Esophagus muscularis mucosa (tissue), 4 donors: ENCODE data around the gene UTS2B. TPM values are rescaled to one million over a fixed set of nuclear protein-coding genes. Genes with fewer than 3 reads are reported as not detected.

Experiments
- DNase-seq: peaks from one replicate; pipeline ENCODE4 v3.0.0-alpha.2; 2017; ENCODE audit errors: extremely low spot score
- H3K27ac ChIP-seq, 4 donors: fragments of 200-600 bp; sonication (generic); replicated peaks in 1 of 4; 1 replicate in 3 of 4; 2 replicates in 1 of 4; pipeline ENCODE4 v1.5.1; 2016 to 2019; ENCODE audit warnings: mild to moderate bottlenecking in 1 of 4
- H3K27me3 ChIP-seq, 4 donors: fragments of 200-600 bp; sonication (generic); one replicate each; pipeline versions ENCODE4 v1.5.1 to v1.6.0; 2016 to 2019
- H3K36me3 ChIP-seq, 4 donors: fragments of 200-600 bp; sonication (generic); one replicate each; pipeline ENCODE4 v1.5.1; 2016 to 2019
- H3K4me1 ChIP-seq, 4 donors: fragments of 200-600 bp; sonication (generic); one replicate each; pipeline ENCODE4 v1.5.1; 2016 to 2019
- H3K4me3 ChIP-seq, 4 donors: fragments of 200-600 bp; sonication (generic); 1 replicate in 2 of 4; 2 replicates in 2 of 4; pipeline ENCODE4 v1.5.1; 2016 to 2019; ENCODE audit warnings: mild to moderate bottlenecking in 4 of 4, moderate library complexity in 1 of 4
- H3K9me3 ChIP-seq, 4 donors: fragments of 200-600 bp; sonication (generic); 1 replicate in 3 of 4; 2 replicates in 1 of 4; pipeline ENCODE4 v1.5.1; 2016 to 2019
- EP300 ChIP-seq: sonication (generic); formaldehyde crosslinking; IDR thresholded peaks from one replicate; pipeline ENCODE4 v1.6.1; 2017; ENCODE audit warnings: antibody characterized with exemption
- POLR2A ChIP-seq: fragments of 450-650 bp; IDR thresholded peaks from one replicate; pipeline ENCODE4 v1.6.1; 2017; ENCODE audit warnings: antibody characterized with exemption, moderate library complexity, mild to moderate bottlenecking, low read depth
- POLR2AphosphoS5 ChIP-seq, 2 donors: sonication (generic); formaldehyde crosslinking; IDR thresholded peaks; one replicate each; pipeline ENCODE4 v1.6.1; 2017; ENCODE audit warnings: antibody characterized with exemption in 2 of 2
- WGBS: methylation state at CpG from one replicate; pipeline ENCODE4 v1.1.5; 2018; 5-methylcytosine and 5-hydroxymethylcytosine counted together
- intact Hi-C: fragments of 100-400 bp; cut with DNase I; formaldehyde crosslinking; loops from one replicate; pipeline ENCODE4 v1.15.1; 2023
- total RNA-seq, 4 donors: library from RNA; depleted of rRNA; stranded (reverse); fragments of >200 nt; gene quantifications; one replicate each; pipeline versions ENCODE4 v1.1.0 to v1.2.1, GENCODE V29; 2016
- TF ChIP-seq, protein P1 (sequence below), 3 experiments: fragments of 200-600 bp in 2 of 3; fragments of 450-650 bp in 1 of 3; sonication (generic) in 2 of 3; IDR thresholded peaks; one replicate each; pipeline ENCODE4 v1.5.1; 2017 to 2019; ENCODE audit warnings: antibody characterized with exemption in 3 of 3, mild to moderate bottlenecking in 2 of 3, moderate library complexity in 1 of 3

Gene UTS2B, protein sequence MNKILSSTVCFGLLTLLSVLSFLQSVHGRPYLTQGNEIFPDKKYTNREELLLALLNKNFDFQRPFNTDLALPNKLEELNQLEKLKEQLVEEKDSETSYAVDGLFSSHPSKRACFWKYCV
- total RNA-seq = 1 to 10 TPM in 1 of 4 donors, under 1 TPM in 1, not detected in 2; 0.65 to 1.2 TPM

DNA sequence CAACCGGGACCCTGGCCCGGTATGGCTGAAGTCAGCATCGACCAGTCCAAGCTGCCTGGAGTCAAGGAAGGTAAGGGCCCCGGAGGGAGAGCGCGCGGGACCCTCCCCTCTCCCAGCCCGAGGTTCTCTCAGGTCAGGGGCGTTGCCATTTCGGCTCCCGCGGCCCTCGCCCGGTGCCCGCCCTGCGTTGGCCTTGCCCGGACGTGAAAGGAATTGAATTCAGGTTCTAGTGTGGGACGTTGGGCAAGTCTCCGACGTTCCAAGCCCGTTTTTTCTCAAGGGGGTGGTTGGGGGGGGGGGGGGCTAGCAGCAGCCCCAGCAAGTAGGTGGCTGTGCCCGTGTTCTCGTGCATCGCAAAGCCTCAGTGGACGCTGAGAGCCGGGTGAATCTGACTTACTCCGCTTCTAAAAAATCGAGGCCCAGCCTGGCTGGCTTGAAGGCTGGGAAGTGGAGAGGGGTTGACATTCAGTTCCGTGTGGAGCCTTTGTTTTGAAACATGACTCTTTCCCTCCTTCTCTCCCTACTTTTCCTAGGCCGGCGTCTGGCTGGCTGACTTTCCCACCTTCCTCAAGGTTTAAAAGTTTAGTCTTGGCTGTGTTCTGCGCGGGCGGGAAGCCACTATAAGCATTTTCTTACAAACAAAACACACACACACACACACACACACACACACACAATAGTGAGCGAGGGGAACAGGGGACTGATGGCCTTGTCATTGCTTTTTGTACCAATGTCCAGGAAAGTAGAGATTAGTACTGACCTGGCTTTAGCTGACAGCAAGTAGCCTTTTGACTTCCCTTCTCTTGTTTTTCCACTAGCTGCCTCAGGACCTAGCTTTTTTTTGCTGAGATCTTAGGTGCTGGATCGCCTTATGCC, at the start of gene UTS2B:
UTS2B (minus strand) TSS at position 873 of the 876 bp plus-strand sequence. CDS start 48,337 bp downstream, outside the sequence.
- H3K27ac ChIP-seq = peak within 1 kb of the TSS; percentile 93 to 98 (median 97)
- no peaks in the 10 kb centered on the region for H3K36me3 ChIP-seq
- DNase-seq = no peak
- TF ChIP-seq, protein P1, sequence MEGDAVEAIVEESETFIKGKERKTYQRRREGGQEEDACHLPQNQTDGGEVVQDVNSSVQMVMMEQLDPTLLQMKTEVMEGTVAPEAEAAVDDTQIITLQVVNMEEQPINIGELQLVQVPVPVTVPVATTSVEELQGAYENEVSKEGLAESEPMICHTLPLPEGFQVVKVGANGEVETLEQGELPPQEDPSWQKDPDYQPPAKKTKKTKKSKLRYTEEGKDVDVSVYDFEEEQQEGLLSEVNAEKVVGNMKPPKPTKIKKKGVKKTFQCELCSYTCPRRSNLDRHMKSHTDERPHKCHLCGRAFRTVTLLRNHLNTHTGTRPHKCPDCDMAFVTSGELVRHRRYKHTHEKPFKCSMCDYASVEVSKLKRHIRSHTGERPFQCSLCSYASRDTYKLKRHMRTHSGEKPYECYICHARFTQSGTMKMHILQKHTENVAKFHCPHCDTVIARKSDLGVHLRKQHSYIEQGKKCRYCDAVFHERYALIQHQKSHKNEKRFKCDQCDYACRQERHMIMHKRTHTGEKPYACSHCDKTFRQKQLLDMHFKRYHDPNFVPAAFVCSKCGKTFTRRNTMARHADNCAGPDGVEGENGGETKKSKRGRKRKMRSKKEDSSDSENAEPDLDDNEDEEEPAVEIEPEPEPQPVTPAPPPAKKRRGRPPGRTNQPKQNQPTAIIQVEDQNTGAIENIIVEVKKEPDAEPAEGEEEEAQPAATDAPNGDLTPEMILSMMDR (IDR thresholded peaks at IDR 0.05) = no peak
- TF ChIP-seq EP300 = no peak
- no peak for TF ChIP-seq POLR2AphosphoS5 (IDR thresholded peaks at IDR 0.05)
- no peak for TF ChIP-seq POLR2A
- intact Hi-C loops = loop anchor here (10.0 kb wide), 1 partner anchor 65 kb away; no protein-coding TSS in a partner anchor
- H3K27me3 ChIP-seq = no peaks in the 10 kb centered on the region
- H3K4me1 ChIP-seq = peaks cover 30 to 52% (median 49%) of the 10 kb centered on the region in 4 donors
- H3K9me3 ChIP-seq = no peaks in the 10 kb centered on the region
- 3% methylated on average over 19 of the region's 37 CpGs for WGBS
- H3K4me3 ChIP-seq = peak within 1 kb of the TSS; percentile 78 to 99 (median 96)

DNA sequence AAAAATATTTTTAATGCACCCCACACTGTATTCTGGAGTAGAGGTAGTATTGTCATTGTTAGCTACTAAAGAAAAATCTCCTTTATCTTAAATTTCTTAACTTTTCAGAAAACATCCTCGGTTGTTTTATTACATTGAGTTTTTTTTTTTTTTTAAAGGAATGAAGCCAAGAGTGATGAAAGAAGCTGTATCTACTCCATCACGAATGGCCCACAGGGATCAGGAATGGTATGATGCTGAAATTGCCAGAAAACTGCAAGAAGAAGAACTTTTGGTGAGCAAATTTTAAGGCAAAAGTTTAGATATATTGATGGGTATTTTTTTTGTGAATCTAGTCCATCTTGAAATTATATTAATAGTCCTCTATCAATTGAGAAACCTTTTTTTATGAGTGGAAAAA, 49.7 kb upstream of the UTS2B start:
- intact Hi-C loops = no loop called here
- no peak for DNase-seq
- no peaks in the 10 kb centered on the region for H3K27me3 ChIP-seq
- H3K4me1 ChIP-seq = peaks cover 34 to 57% (median 42%) of the 10 kb centered on the region in 4 donors
- no peak overlapping the region for H3K27ac ChIP-seq
- no peaks in the 10 kb centered on the region for H3K9me3 ChIP-seq
- peaks cover 18 to 48% (median 35%) of the 10 kb centered on the region in 4 donors for H3K36me3 ChIP-seq
- 54% methylated on average over 2 of the region's 2 CpGs for WGBS
- H3K4me3 ChIP-seq = no peak overlapping the region
- TF ChIP-seq, protein P1 (IDR thresholded peaks at IDR 0.05) = no peak
- TF ChIP-seq POLR2A = no peak
- no peak for TF ChIP-seq EP300
- TF ChIP-seq POLR2AphosphoS5 (IDR thresholded peaks at IDR 0.05) = no peak

DNA sequence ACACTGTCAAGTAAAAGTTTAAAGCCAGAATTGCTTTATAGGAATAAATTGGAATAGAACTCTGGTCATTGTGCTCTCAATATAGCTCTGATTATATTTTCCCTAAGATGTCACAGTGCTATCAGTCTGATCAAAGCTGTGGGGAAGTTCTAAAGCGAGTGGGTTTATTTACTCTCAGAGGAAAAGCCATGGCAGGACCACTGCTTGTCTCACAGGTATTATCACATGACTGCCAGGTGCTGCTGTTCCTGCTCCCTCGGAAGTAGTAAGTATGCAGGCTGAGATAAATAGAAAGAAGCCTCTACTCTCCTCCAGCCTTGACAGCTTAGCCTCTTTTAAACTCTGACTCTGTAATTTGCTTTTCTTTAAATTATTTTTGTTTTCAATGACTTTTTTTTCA, 49.1 kb upstream of the UTS2B start:
- Histone ChIP-seq H3K4me3 (no peak overlapping the region), H3K27me3 (no peaks in the 10 kb centered on the region), H3K36me3 (peaks cover 22 to 52% (median 36%) of the 10 kb centered on the region in 4 donors), H3K4me1 (peaks cover 34 to 57% (median 42%) of the 10 kb centered on the region in 4 donors), H3K27ac (no peak overlapping the region), H3K9me3 (no peaks in the 10 kb centered on the region)
- no peak for DNase-seq
- 68% methylated on average over 2 of the region's 2 CpGs for WGBS
- intact Hi-C loops = no loop called here
- TF ChIP-seq POLR2AphosphoS5 (IDR thresholded peaks at IDR 0.05) = no peak
- no peak for TF ChIP-seq EP300

DNA sequence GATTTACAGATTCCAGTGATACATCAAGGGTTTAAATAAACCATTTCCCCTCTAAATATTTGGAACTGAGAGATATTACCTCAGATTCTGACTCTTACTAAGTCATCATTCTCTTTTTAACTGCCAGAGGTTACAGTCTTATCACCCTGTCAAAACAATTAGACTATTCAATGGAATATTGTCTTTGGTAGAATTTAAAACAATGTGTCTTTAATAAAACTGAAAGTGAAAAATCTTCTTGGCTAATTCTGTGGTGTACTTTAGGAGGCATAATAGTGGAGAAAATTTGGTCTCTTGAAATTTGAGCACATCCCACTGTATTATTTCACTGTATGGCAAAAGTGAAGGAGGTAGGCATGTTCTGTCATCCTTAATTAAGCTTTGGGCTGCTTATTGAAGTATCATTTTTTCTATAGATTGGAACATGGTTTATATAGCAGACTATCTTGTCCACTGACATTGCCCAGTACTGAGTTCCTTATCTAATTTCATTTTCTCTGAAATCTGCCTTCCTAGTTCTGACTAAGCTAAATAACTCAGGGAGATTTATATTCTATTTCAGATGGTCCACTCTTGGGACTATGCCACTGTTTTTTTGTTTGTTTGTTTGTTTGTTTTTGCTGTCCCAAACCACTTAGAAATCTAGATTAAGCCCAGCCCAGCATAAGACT, 48.0 kb upstream of the UTS2B start:
- H3K4me1 ChIP-seq = peaks cover 34 to 57% (median 42%) of the 10 kb centered on the region in 4 donors
- no peaks in the 10 kb centered on the region for H3K9me3 ChIP-seq
- intact Hi-C loops = no loop called here
- H3K36me3 ChIP-seq = peaks cover 22 to 48% (median 34%) of the 10 kb centered on the region in 4 donors
- no peak for TF ChIP-seq POLR2A
- TF ChIP-seq, protein P1 (IDR thresholded peaks at IDR 0.05) = no peak
- TF ChIP-seq POLR2AphosphoS5 (IDR thresholded peaks at IDR 0.05) = no peak
- no peak for TF ChIP-seq EP300
- no peak overlapping the region for H3K4me3 ChIP-seq
- DNase-seq = no peak
- H3K27ac ChIP-seq = peak overlapping the region in 1 of 4 donors; percentile 58
- no peaks in the 10 kb centered on the region for H3K27me3 ChIP-seq
